Left lung (tissue), 10 donors: ENCODE data around the gene TTC16. TPM values are rescaled to one million over a fixed set of nuclear protein-coding genes. Genes with fewer than 3 reads are reported as not detected.

ENCODE experiments used
- ATAC-seq: fragments of 200-7000 bp; cut with Tn5 transposase; one replicate; pipeline ENCODE4 v1.9.1; 2020; ENCODE audit warnings: moderate library complexity
- DNase-seq, 4 donors: peaks; one replicate each; pipeline ENCODE4 v3.0.0-alpha.2; 2013 to 2020
- H3K27ac ChIP-seq, 2 donors: fragments of 200-600 bp; sonication (generic) in 1 of 2; one replicate each; pipeline versions ENCODE4 v1.5.0 to v1.8.0; 2020 to 2021
- H3K27me3 ChIP-seq, 2 donors: fragments of 200-600 bp; sonication (generic) in 1 of 2; one replicate each; pipeline versions ENCODE4 v1.5.0 to v1.8.0; 2020 to 2021
- H3K36me3 ChIP-seq, 2 donors: fragments of 200-600 bp; sonication (generic) in 1 of 2; one replicate each; pipeline versions ENCODE4 v1.5.0 to v1.8.0; 2020 to 2021
- H3K4me1 ChIP-seq, 2 donors: fragments of 200-600 bp; one replicate each; pipeline ENCODE4 v1.8.0; 2021
- H3K4me3 ChIP-seq, 2 donors: fragments of 200-600 bp; sonication (generic) in 1 of 2; one replicate each; pipeline versions ENCODE4 v1.5.0 to v1.8.0; 2020 to 2021; ENCODE audit warnings: mild to moderate bottlenecking in 1 of 2
- H3K9me3 ChIP-seq, 2 donors: fragments of 200-600 bp; sonication (generic) in 1 of 2; one replicate each; pipeline versions ENCODE4 v1.5.0 to v1.8.0; 2020 to 2021
- intact Hi-C, 2 donors: fragments of 100-400 bp; cut with DNase I; formaldehyde crosslinking; loops; one replicate each; pipeline versions ENCODE4 v1.11.2 to v1.14.2; 2022
- polyA plus RNA-seq, 6 donors: library from polyadenylated mRNA; unstranded; fragments of 120-200 nt; gene quantifications; one replicate each; pipeline ENCODE4 v1.2.1, GENCODE V29; 2013; ENCODE audit not compliant: insufficient read length in 6 of 6
- total RNA-seq, 2 donors: library from RNA; stranded (reverse); fragmentation: NEBNext Ultra II Directional; extraction: Animal tissue kit (Norgen Biotek cat#: 25700); gene quantifications; one replicate each; pipeline ENCODE4 v1.2.1, GENCODE V29; 2021
- TF ChIP-seq, protein P1 (sequence below), 2 donors: fragments of 200-600 bp; sonication (generic) in 1 of 2; IDR thresholded peaks; one replicate each; pipeline versions ENCODE4 v1.5.0 to v1.8.0; 2021; ENCODE audit warnings: antibody characterized with exemption in 2 of 2
- donor health status: DM: no; HTN: yes; CAD: no.
- donor health status: DM: no; HTN: no; CAD: no.

The TTC16 gene
- total and polyA plus RNA-seq, 8 donors: 0.15 to 1.4 (median 0.78) TPM

DNA sequence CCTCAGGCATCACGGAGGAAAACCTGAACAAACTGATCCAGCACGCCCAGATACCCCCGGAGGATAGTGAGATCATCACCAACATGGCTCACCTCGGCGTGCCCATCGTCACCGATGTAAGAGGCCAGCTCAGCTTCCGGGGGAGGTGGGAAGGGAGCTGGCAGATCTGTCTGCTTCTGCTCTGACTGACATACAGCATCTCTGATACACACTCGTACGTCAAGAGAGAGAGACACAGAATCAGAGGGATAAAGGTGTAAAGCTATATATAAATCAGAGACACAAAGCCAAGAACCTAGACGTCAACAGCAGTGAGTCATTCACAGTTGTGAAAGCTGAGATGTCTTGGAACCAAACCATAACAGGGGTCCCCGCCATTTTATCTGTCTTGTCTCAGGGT lies 39.2 kb upstream of the TTC16 start:
- intact Hi-C loops: no loop called here
- peaks cover 0 to 76% of the 10 kb centered on the region in 2 donors for H3K36me3 ChIP-seq
- ATAC-seq (no peak), DNase-seq (no peak)
- H3K27ac ChIP-seq: no peak overlapping the region
- TF ChIP-seq, protein P1, sequence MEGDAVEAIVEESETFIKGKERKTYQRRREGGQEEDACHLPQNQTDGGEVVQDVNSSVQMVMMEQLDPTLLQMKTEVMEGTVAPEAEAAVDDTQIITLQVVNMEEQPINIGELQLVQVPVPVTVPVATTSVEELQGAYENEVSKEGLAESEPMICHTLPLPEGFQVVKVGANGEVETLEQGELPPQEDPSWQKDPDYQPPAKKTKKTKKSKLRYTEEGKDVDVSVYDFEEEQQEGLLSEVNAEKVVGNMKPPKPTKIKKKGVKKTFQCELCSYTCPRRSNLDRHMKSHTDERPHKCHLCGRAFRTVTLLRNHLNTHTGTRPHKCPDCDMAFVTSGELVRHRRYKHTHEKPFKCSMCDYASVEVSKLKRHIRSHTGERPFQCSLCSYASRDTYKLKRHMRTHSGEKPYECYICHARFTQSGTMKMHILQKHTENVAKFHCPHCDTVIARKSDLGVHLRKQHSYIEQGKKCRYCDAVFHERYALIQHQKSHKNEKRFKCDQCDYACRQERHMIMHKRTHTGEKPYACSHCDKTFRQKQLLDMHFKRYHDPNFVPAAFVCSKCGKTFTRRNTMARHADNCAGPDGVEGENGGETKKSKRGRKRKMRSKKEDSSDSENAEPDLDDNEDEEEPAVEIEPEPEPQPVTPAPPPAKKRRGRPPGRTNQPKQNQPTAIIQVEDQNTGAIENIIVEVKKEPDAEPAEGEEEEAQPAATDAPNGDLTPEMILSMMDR (IDR thresholded peaks at IDR 0.05): no peak
- H3K27me3 ChIP-seq: no peaks in the 10 kb centered on the region
- H3K9me3 ChIP-seq: no peaks in the 10 kb centered on the region
- no peaks in the 10 kb centered on the region for H3K4me1 ChIP-seq
- H3K4me3 ChIP-seq: no peak overlapping the region

DNA sequence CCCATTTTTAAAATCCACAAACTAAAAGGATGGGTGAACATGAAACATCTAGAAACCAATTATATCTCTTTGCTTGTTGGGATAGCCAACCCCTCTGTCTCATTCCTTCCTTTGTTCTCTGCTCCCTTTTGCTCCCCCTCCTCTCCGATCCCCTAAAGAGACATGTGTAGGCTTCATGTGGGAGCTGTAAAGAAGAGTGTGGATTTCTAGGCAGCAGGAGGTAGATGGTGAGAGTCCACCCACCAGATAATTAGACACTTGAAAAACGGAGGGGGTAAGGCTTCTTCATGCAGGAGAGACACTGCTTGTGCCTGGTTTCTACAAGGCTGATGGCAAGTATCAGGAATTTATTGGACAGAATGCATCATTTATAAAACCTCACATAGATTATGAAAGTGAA lies 36.4 kb upstream of the TTC16 start:
- no peaks in the 10 kb centered on the region for H3K27me3 ChIP-seq
- H3K27ac ChIP-seq: no peak overlapping the region
- intact Hi-C loops: no loop called here
- H3K9me3 ChIP-seq: no peaks in the 10 kb centered on the region
- H3K36me3 ChIP-seq: peaks cover 0 to 77% of the 10 kb centered on the region in 2 donors
- H3K4me3 ChIP-seq: no peak overlapping the region
- ATAC-seq (no peak), DNase-seq (no peak)
- no peaks in the 10 kb centered on the region for H3K4me1 ChIP-seq
- TF ChIP-seq, protein P1 (IDR thresholded peaks at IDR 0.05): no peak

DNA sequence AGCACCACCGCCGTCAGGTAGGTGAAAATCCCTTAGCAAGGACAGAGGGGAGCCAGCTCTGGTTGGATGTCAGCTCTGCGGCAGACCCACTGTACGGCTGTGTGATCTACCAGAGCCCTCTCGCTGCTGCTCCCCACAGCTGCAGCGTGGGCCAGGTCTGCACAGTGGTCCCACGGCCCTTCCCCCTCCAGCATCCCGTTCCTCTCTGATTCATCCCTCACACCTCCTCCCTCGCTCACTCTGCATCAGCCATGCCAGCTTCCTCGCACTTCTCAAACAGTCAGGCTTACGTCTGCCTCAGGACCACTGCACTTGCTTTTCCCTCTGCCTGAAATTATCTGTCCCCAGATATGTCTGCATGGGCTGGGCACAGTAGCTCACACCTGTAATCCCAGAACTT lies 35.7 kb upstream of the TTC16 start:
- peaks cover 0 to 75% of the 10 kb centered on the region in 2 donors for H3K36me3 ChIP-seq
- H3K27ac ChIP-seq: no peak overlapping the region
- no peak for ATAC-seq
- no peaks in the 10 kb centered on the region for H3K27me3 ChIP-seq
- intact Hi-C loops: no loop called here
- no peaks in the 10 kb centered on the region for H3K9me3 ChIP-seq
- no peaks in the 10 kb centered on the region for H3K4me1 ChIP-seq
- no peak for DNase-seq
- TF ChIP-seq, protein P1 (IDR thresholded peaks at IDR 0.05): no peak
- H3K4me3 ChIP-seq: no peak overlapping the region

DNA sequence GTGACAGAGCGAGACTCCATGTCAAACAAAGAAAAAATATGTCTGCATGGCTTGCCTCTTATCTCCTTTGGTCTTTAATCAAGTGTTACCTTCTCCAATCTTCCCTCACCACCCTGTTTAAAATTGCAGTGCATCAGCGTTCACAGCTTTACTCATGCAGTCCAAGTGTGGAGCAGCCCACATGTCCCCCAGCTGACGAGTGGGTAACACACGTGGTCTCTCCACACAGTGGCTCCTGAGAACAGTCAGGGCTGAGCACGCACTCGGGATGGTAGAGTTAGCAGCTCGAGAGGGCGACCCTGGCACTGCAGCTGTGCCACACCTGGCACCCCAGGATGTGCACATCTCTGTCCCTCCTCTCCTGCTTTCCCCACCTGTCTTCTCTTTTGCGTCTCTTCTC lies 35.0 kb upstream of the TTC16 start:
- Histone ChIP-seq H3K4me3 (no peak overlapping the region), H3K4me1 (no peaks in the 10 kb centered on the region), H3K9me3 (no peaks in the 10 kb centered on the region), H3K36me3 (peaks cover 0 to 69% of the 10 kb centered on the region in 2 donors), H3K27ac (no peak overlapping the region), H3K27me3 (no peaks in the 10 kb centered on the region)
- no peak for DNase-seq
- intact Hi-C loops: no loop called here
- no peak for ATAC-seq
- TF ChIP-seq, protein P1 (IDR thresholded peaks at IDR 0.05): no peak

DNA sequence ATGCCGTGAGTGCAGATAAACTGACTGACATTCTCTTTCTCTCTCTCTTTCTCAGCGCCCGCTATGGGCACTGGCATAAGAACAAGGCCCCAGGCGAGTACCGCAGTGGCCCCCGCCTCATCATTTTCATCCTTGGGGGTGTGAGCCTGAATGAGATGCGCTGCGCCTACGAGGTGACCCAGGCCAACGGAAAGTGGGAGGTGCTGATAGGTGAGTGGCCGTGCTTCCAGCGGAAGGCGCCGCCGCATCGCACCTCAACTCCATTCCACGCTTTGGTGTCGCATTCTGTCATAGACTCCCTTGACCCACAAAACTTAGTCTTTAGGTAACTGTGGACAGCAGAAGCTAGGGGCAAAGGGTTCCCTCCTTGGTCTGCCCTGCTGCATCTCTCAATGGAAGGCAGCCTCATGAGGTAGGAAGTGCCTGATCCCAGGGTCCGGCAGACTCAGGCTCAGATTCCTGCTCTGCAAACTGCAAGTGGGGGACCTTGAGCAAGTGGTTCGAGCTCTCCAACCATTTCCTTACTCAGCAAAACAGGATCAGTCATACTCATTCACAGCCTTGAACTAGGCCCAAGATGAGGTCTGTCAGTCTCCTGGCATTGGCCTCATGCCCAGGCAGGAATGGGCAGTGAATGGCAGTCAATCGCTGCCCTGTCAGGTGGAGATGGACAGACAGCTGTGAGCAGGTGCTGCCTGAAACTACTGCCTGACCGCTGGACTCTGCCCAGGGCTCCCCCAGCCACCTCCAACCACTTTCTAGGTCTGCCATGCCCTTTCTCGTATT lies 33.3 kb upstream of the TTC16 start:
- H3K4me3 ChIP-seq: no peak overlapping the region
- DNase-seq (no peak), ATAC-seq (no peak)
- intact Hi-C loops: no loop called here
- no peaks in the 10 kb centered on the region for H3K4me1 ChIP-seq
- no peaks in the 10 kb centered on the region for H3K9me3 ChIP-seq
- no peaks in the 10 kb centered on the region for H3K27me3 ChIP-seq
- H3K27ac ChIP-seq: no peak overlapping the region
- H3K36me3 ChIP-seq: peaks cover 0 to 73% of the 10 kb centered on the region in 2 donors
- TF ChIP-seq, protein P1 (IDR thresholded peaks at IDR 0.05): no peak
